ENCODE data around the gene SGCD.
"Not testable (repeated sequence)": the region's sequence is repeated elsewhere in the genome, so short reads cannot be mapped to it uniquely, and the experiment has no call there.

SGCD gene

DNA sequence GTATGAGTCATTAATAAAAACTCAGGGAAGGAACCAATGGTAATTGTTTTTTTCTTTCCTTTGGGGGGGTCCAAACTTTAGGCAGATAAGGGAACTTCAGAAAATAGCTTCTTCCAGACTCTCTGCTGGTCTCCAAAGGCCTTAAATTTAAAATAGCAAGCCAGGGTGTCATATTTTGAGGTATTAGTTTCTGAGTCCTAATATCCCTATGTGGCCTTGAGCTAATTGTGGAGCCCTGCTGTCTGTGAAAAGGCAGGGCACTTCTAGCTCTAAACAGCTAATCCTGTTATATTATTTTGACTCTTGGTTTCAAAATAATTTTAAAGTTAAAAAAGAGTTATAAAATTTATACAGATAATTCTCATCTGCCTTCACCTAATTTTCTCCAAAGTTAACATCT, 327.5 kb downstream of the SGCD start:
- DNase-seq: no peak

DNA sequence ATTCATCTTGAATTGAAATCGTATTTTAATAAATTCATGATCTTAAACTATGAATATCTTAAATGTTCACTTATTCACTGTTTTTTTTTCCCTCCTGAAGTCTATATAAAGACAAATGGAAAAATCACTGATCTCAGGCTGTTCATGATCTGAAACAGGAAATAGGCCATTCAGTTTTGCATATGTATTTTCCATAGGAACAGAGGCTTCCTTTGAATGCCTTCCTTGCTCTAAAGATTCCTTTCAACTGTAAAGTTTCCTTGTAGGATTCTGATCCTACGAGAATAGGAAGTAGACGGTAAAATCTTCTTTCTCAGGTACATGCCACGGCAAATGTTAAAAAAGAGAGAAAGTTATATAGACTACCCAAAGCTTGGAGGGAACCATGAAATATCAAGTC, 328.8 kb downstream of the SGCD start:
- DNase-seq: no peak

GRCh38 chr5:156664832-156665231, 337.9 kb downstream of the SGCD start:
- not testable (repeated sequence) for DNase-seq

DNA sequence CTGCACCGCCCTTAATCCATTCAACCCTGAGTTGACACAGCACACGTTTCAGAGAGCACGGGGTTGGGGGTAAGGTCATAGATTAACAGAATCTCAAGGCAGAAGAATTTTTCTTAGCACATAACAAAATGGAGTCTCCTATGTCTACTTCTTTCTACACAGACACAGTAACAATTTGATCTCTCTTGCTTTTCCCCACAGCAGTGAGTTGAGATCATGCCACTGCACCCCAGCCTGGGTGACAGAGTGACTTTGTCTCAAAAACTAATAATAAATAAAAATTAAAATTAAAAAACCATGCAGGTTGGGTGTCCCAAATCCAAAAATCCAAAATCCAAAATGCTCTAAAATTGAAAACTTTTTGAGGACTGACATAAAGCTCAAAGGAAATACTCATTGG, 339.7 kb downstream of the SGCD start:
- not testable (repeated sequence) for DNase-seq

DNA sequence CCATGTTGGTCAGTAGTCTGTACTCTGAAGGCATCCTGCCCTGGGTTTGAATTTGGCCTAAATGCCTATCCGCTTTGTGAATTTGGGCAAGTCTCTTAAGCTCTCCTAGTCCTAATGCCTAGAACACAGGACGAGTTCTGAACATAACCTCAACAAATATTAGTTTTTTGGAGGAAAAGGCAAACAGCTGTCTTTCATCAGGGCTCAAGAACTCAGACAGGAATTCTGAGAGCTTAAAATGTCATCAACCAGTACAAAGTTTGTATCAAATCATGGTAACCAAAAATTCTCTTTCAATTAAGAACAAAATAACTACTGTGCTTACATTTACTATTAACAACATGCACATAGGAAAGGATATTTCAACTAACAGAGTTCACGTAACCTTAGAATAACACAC, 340.7 kb downstream of the SGCD start:
- DNase-seq: no peak

DNA sequence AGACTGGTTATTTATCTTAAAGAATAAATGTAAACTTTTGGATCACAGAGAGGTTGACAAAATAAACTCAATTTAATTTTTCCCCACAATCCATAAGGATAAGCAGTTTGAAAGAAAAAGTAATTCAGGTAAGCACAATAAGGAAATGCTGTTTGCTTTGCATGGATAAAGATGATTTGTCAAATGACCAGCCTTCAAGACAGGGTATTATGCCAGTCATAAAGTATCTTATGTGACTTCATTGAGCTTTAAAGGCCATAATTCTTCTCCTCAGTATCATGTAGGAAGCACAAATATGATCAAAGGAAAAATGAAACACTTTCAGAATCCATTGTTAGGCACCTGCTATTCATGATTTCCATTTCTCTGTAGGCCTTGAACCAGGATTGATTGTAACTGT, 342.5 kb downstream of the SGCD start:
- DNase-seq: no peak

DNA sequence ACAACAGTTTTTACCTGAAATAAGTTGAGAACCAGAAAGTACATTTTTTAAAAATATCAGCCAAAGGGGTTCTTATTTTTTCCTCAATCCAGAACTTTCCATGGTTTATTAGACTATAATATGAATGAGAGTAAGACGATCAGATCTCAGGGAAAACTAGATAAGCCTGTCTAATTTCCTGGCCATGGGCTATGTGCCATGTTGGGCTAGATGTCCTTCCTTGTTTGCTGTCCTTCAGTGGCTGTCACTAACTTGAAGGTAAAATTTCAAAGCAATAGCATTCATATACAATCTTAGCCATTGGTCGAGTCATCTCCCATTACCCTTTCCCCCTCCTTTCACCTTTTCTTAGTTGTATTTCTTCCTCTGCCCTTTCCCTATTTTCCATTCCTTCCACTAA, 343.7 kb downstream of the SGCD start:
- DNase-seq: no peak

GRCh38 chr5:156675395-156675794, 348.4 kb downstream of the SGCD start:
- no peak for DNase-seq

DNA sequence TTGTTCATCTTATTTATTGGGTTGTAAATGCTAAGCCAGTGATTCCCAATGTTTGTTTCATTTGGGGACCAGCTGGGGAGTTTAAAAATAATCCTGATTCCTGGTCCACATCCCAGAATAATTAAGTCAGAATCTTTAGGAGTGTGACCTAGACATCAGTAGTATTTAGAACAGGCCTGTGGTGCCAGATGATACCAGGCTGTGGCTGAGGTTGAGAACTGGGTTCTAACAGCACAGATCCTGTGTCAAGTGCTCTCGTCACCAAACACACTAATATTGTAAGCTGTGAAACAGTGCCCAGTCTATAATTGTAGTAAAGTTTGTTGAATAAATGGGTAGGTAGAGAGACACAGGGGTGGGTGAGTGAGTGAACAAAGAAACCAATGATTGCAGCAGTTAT, 351.0 kb downstream of the SGCD start:
- no peak for DNase-seq

DNA sequence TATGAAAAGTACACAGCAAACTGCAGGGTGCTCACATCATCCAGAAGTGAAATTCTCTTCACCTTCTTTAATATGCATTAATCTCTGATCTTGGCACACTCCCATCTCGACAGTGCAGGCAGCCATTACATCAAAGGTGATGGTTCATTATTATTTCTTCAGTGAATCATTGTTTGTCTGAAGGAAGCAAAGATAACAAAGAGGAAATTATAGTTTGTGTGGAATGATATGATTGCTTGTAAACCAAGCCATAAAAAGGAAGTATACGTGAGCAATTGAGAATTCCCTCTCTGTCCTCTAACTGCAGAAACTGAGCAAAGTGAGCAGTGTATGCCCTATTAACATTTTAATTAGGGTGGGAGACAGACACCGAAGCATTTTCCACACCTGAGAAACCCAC, 351.5 kb downstream of the SGCD start:
- no peak for DNase-seq

DNA sequence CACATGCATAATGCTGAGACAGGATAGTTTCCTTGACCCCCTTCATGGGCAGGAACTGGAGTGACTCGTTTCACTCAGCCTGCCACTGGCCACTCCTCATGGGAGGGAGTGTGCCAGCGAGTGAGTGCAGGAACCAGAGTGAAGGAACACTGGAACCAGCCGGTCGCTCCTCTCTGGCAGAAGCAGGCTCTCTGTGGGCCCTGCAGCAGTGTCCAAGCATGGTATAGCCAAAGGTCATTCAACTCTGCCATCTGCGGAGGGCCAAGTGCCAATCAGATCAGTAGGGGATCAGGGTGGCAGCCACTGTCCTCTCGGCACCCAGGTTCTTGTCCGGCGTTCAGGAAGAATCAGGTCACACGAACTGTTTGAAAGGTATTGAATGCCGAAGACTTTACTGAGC, 353.9 kb downstream of the SGCD start:
- no peak for DNase-seq

- no peak for DNase-seq
These were observed 354.3 kb downstream of the SGCD start for GRCh38 chr5:156681265-156681664.

GRCh38 chr5:156682971-156683370, 356.0 kb downstream of the SGCD start:
- DNase-seq: no peak

DNA sequence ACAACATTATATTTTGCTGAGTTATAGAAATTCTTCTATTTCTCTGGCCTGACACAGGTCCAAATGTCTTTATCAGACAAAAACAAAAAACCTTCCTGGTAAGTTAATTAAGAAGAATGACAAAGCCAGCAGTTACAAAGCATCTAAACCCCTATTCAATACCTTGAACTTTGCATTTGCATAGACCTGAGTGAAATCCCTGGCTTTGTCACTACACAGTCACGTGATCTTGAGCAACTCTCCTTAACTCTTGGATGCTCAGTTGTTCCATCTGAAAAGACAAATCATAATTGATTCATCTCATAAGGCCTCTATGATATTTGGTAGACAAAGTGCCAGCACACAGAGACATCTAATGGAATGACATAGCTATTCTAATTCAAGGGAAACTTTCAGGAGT, 356.5 kb downstream of the SGCD start:
- DNase-seq: no peak

DNA sequence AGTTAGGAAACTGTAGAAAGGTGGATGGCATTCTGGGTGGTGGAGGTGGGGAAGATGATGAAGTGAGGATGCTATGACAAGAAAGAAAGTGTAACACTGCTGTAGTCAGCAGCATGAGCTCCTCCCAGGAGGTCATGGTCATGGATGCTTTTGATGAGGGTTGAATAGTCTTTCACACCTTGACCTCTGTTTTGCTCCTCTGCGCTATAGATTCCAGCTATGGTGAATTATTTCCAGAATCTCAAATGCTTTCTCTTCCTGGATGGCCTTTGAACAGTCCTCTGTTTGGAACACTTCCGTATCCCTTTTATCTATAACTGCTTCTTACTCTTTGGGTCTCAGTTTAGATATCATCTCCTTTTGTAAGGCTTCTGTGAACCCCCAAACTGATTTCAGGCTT, 357.3 kb downstream of the SGCD start:
- no peak for DNase-seq

- DNase-seq: no peak
These were observed 358.5 kb downstream of the SGCD start for GRCh38 chr5:156685481-156685880.

- DNase-seq: no peak
These were observed 359.4 kb downstream of the SGCD start for GRCh38 chr5:156686380-156686779.

DNA sequence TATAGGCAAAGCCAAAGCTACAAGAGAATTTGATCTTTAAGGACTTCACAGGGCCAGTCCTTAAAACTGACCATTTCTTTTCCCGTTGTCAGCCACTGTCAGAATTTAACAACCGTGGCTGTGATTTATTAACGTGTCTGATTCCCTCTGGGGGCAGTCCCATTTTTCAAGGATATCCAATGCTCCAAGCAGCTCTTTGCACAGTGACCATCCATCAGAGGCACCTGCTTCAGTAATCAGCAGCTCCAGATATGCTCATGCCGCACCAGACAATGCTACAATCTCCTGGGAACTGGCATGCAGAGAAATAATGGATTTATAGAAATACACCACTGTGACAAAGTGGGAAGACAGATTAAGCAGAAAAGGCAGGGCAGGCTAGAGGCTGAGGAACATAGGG, 359.8 kb downstream of the SGCD start:
- no peak for DNase-seq

- no peak for DNase-seq
These were observed 360.6 kb downstream of the SGCD start for GRCh38 chr5:156687514-156687913.

DNA sequence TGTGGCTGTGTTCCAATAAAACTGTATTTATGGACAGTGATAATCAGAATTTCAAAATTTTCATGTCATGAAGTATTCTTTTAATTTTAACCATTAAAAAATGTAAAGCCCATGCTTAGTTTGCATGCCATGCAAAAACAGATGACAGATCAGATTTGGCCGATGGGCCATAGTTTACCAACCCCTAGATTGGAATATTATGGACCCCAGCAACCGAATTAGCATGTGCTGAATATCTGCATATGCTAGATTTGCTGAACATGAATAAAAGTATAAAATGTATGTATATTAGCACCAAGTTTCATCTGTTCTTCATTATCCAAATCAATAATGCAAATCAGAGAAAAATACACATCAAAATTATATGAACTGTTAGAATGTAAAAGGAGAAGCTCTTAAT, 364.6 kb downstream of the SGCD start:
- DNase-seq: no peak

DNA sequence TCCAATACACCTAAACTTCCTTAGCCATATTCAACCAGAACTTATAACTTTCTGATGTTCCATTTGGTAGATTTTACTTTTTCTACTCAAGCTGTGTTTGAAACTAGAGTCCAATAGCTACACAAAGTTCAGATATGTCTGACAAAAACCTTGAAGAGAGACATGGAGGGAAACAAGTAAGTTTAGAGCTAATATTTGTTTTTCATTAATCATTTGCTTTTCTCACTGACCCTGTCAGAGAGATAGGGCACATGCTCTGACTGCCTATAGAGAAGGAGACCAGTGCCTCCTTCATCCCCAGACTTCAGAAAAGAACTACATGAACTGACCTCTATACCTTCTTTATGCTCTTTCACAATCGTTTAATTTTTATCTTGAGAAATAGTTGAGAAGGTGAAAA, 366.1 kb downstream of the SGCD start:
- no peak for DNase-seq

- DNase-seq: no peak
These were observed 367.6 kb downstream of the SGCD start for GRCh38 chr5:156694598-156694997.

DNA sequence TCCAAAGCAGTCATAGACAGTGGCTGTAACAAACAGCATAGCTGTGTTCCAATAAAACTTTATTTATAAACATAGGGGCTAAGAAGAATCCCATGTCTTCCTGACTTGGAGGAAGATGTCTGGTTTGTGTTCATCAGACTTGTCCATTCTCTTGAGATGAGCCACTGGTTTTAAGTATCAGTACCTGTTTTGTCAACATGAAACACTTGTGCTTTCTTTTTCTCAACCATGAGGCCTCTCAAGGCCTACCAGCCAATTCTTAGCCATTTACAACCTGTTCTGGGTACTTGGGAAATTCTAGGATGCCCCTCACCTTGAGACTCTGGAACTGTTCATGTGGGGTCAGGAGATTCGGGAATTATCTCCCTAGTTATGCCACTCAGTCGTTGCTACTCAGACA, 368.8 kb downstream of the SGCD start:
- no peak for DNase-seq

GRCh38 chr5:156698323-156698722, 371.4 kb downstream of the SGCD start:
- no peak for DNase-seq

DNA sequence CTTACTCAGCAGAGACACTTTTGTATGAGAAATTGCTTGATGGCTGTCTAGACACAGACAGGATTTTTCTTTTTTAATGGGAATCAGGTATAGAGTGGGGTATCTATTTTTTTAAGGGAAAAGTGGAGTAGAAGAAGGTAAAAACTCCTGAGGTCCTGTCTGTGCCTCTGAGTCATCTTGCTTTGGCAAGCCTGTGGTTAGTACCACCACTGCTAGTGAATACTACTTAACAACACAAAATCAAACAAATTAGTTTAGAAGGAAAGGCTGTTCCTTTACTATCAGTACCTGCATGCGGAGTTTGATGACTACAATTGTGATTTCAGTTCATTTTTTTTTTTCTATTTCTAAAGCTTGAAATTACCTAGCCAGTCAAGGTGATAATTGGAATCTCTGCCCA, 372.2 kb downstream of the SGCD start:
- DNase-seq: no peak

DNA sequence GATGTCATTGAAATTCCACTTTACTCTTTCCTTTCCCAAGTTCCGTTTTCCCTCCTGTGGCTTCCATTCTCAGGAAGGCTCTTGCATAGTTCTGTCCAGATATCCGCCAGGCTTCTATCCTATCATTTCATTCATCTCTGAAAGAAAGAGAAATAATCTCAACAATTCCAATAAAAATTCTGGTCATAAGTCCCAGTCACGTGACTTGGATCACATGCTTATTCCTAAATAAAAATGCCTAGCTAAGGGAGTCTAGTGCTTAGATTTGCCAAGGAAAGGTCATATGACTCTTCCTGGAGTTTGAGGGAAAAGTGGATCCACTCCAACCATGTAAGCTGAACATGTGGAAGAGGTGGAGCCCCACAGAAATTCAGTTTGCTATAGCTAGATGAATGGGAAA, 377.2 kb downstream of the SGCD start:
- no peak for DNase-seq

All from activated effector memory CD4-positive, alpha-beta T cell treated with Interleukin-2 at 50 U/mL for 16 hours (primary cell).